Limb (tissue), 2 donors: Measurements from ENCODE around the gene RAB13.

Experiments
- DNase-seq, 2 donors: peaks; one replicate each; pipeline ENCODE4 v3.0.0-alpha.2; 2016; ENCODE audit errors: extremely low spot score in 2 of 2

Gene RAB13

DNA sequence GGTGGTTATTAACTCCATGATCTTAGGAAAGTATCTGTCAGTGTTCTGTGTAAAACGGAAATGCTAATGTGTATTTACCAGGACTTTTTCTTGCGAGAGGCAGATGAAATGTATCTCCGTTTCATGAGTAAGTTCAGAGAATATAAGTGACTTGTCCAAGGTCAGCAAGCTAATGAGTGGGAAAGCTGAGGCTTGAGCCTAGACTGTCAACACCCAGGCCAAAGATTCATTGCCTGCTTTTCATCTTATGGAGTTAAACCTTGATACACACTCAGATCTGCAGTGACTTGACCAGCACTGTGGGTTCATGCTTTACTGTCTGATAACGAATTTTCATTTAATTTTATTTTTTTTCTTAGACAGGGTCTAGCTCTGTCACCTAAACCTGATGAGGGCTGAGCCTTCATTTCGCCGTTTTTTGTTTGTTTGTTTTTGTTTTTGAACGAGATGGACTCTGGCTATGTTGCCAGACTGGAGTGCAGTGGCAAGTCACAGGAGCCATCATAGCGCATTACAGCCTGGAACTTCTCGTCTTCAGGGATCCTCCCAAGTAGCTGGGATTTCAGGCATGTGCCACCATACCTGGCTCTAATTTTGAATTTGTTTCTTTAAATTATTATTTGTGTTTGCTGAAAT, 7.7 kb downstream of the RAB13 start:
- no peak for DNase-seq

DNA sequence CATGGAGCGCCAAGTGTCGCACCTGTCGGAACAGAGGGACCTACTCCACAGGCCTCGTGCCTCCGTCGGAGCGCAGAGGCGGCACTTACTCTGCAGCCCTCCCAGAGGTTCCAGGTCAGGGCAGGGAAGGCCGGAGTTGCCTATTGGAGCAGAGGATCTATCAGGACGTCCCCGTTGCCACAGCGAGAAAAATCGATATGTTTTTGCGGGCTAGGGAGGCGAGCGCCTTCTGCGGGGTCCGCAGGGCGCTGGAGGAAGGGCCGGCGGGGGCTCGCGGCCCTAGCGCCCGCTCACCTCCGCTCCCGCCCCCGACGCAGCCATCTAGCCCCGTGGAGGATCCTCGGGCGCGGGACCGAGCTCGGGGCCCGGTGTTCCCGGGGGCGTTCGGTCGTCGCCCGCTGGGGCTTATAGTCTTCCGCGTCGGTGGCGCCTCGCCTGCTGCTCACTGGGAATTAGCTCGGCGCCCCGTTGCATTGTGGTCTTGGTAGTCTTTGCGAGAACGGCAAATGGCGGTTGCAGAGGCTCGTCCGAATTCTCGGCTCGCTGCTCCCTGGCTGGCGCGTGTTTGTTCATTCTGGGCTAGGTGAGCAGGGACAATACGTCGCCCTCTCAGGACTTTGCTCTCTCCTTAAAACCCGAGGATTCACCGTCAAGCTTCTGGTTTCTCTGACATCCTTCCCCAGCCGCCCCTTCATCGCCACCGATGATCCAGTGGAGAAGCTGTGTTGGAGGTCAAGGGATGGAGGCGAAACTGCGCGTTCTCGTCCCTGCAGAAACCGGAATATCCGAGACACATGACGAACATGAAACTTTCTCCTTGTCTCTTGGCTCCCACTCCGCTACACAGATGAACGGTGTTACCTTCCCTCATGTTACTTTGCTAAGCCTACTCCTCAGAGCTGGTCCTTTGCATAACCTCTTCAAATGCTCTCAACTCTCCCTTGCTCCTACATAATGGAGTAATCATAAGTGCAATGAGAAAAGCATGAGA, 8.6 kb downstream of the RAB13 start, which contains the start of gene JTB:
TSS of gene JTB (minus strand) at position 425 of the 991 bp plus-strand sequence. CDS start at position 3, 422 bp downstream.
- DNase-seq = peak; percentile 85 to 90

- no peak for DNase-seq
These were observed 9.3 kb downstream of the RAB13 start for GRCh38 chr1:153976819-153977249.

DNA sequence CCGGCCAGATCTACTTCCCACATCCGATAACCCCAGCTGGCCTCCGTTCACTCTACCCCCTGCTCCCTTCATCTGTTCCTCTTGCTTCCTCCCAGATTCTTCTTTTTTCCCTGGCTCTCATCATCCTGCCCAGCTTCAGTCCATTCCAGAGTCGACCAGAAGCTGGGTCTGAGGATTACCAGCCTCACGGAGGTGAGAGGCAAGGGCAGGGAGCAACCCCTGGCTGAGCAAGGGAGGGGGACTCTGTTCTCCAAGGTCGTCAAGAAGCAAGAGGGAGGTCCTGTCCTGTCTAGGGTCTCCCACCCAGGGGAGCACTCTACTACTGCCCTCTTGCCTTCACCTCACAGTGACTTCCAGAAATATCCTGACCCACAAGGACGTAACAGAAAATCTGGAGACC, 12.6 kb downstream of the RAB13 start:
- no peak for DNase-seq

GRCh38 chr1:153973071-153973470, 13.1 kb downstream of the RAB13 start:
- DNase-seq = no peak

DNA sequence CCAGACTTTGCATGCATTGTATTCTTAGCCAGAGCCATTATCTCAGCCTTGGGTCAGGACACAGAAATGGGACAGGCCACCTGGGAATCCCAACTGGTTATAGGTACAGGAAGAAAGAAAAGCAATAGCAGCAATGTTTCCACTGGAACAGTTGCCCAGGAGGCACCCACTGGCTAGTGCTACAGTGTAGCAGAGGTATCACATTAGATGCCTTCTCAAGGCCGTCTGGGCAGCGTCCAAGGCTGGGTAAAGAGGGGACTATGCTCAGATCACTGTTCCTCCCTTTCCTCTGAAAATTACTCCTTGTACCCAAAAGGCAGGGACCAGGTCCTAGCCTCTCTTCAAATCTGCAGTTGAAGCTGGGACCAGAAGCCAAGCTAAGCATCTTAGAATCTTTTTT, 15.8 kb downstream of the RAB13 start:
- no peak for DNase-seq

- DNase-seq = no peak
These were observed 17.2 kb downstream of the RAB13 start for GRCh38 chr1:153968972-153969371.

- no peak for DNase-seq
These were observed 17.7 kb downstream of the RAB13 start for GRCh38 chr1:153968408-153968807.

- DNase-seq = no peak
These were observed 18.2 kb downstream of the RAB13 start for GRCh38 chr1:153968000-153968363.

DNA sequence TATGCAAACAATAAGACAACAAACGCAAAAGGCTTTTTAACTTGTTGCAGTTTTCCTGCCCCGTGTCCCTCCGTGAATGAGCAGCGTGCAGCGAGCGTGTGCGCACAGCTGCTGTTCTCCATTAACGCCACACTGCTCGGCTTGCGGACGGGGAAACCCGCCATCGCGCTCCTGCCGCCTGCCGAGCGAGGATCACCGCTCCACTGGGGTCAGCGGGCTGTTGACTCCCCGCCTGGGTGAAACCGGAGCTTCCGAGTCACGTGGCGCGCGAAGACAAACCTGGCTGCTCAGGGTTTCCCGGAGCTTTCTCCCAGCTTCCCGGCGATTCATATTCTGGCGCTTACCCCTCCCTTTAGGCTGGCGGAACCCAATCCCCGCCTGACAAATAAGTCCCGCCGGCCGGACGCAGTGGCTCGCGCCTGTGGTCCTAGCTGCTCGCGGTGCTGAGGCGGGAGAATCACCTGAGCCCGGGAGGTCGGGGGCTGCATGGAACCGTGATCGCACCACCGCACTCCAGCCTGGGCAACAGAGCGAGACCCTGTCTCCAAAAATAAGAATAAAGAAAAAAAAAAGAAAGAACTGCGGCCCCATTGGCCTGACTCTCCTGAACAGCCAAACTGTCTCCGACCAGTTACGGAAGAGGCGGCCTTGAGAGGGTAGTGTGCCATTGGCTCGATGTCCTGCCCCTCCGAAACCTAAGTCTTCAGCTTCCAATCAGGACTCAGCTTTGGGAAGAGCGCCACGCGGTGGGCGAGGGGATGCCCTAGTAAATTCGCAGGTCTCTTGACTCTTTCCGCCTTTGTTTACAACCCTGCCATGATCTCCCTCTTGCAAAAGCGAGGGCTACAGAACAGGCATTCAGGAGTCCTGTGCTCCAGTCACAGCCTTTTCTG, 18.8 kb downstream of the RAB13 start, which contains the start of gene CREB3L4:
TSS of gene CREB3L4 (plus strand) at position 796 of the 893 bp plus-strand sequence. CDS start 624 bp downstream, outside the sequence.
- peak; percentile 91 to 98 for DNase-seq

DNA sequence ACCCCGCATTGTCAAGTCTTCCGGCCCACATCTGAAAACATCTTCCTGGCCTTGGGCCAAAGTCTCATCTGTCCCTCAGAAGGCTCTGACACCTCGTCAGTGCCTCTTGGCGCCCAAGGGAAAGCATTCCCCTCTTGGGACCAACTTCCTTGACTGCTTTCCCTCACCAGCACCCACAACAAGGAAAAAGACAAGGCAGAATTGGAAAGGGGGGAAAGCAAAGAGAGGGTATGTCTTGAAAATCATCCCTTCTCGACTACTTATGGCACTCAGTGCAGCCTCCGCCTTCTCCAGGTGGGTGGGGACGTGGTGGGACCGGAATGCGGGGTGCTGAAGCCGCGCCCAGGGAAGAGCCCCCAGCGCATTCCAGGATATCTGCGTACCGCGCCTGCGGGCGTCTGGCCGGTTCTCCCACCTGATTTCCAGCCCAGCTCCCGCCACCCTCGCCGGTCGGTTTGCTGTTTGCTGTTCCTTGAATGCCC, 22.2 kb downstream of the RAB13 start:
- DNase-seq = peak in 1 of 2 donors; percentile 75

DNA sequence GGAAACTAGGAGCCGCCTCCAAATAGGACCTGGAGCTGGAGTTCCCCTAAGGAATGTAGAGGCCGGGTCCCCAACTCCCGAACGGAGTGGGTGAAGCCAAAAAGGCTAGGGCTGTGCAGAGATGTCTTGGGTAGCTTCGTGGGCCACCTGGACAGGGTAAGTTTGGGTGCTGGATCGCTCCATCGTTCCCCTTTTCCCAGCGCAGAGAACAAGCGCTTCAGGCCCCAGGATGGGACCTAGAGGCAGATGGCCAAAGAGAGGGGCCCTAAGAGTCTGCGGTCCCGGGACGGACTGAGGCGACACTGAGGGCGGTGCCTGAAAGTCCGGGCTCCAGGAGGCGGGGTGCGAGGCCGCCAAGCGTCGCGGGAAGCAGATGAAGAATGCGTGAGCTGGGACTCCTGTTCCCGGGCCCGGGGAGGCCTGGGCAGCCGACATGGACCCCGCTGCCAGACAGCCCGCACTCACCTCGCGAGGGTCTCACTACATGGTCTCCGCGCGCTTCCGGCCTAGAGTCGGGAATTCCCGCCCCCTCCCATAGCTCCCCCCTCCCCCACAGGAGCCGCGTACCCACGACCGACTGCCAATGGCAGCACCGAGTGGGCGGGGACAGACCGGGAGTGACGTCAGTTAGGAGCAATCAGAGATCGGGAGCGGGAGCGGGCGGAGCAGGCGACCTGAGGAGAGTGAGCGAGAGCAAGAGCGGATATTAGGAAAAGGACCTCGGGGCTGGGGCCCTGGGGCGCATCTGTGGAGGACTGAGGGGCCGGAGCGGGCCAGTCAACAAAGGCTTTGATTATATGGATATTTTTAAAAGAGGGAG, 22.9 kb downstream of the RAB13 start, which contains the start of gene SLC39A1:
TSS of gene SLC39A1 (minus strand) at position 508 of the 820 bp plus-strand sequence. CDS start 822 bp downstream, outside the sequence.
- DNase-seq = peak; percentile 98 to 100

- DNase-seq = no peak
These were observed 23.8 kb downstream of the RAB13 start for GRCh38 chr1:153962088-153963029.

DNA sequence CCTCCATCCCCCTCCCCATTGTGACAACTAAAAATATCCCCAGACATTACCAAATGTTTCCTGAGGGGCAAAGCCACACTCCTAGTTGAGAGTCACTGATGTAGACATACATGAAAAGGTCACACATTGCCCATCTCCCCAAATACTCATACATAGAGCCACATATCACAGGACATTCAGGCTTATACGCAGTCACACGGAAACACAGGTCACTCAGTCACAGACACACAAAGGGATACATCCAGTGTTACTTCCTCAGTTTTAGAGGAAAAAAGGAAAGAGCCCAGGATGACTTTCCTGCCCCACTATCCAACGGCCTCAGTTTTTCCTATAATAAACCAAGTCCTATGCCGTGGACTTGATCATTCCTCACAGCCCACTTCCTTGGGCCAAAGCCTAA, 24.7 kb downstream of the RAB13 start:
- no peak for DNase-seq

DNA sequence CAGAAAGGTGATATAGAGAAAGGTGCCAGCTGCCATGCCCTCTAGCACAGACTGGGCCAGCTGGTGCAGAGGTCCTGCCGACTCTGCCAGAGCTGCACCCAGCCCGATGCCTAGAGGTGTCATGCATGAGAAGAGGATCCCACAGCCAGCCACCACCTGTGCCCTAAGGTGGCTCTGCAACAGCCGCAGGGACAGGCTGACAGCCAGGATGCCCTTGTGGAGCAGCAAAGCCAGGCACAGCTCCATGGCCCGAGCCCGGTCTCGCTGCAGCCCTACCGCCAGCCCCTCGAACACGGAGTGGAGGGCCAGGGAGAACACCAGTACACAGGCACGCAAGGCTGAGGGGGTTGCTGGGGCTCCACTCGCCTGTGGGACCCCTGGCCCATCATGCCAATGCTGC, 25.9 kb downstream of the RAB13 start:
- no peak for DNase-seq

DNA sequence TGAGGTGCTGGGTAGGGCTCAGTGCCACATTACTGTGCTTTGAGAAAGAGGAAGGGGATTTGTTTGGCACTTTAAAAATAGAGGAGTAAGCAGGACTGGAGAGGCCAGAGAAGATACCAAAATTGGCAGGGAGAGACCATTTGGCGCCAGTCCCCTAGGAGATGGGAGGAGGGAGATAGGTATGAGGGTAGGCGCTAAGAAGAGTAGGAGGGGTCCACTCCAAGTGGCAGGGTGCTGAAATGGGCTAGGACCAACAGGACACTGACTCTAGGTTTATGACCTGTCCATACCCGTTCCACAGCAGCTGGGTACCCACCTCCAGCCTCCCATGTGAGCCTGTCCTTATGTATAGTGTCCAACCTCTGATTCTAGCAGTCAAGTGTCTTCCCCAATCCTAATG, 26.7 kb downstream of the RAB13 start:
- no peak for DNase-seq

DNA sequence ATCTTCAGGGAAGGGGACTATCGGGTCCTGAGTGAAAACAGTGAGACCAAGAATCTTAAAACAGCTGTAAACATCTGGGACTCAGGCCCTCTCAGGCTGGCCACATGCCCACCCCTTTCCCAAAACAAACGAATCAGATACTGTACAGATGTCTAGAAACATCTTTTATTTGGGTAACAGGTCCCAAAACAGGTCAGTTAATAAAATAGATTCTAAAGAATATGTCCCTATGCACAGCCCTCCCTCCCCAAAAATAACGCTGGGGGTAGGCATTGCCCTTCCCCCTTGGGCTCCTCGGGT, 27.2 kb downstream of the RAB13 start:
- DNase-seq = no peak

DNA sequence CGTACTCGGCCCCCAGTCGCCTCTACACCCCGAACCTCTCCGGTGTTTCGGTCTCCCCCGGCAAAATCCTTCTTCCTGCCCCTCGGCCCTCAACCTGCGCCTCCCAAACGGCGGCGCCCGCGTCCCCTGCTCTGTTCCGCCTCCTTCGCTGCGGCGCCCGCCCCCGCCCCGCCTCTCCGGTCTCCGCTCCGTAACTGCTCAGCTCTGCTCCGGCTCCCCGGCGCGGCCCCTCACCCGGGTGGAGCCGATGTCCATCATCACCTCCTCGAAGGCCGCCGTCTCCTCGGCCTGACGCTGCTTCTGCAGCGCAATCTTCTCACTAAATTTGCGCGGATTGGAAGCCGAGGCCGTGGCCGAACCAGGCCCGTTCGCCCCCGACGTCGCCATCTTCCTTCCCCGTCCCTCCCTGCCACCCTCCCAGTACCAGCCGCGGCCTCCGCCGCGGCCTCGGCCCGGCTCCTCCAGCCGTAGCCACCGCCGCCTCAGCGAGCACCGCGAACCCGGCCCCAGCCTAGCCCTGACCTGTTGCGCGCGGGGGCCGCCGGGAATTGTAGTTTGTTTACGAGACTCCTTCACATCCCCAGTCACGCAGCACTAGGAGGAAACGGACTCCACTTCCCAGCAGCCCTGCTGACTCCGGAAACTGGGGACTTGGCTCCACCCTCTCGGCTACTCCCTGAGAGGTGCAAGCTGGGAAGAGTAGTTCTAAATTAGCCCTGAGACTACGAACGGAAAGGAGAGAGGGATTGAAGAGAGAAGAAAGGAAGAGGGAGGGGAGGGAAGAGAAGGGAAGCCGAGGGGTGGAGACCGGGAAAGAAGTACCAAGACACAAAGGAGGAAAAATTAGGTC, 27.8 kb downstream of the RAB13 start, which contains the start of gene CRTC2:
TSS of gene CRTC2 (minus strand) at position 502 of the 850 bp plus-strand sequence. CDS start at position 387, 115 bp downstream.
- peak; percentile 98 to 100 for DNase-seq
